ENCODE results near the gene SCYGR1. TPM values are rescaled to one million over a fixed set of nuclear protein-coding genes. Genes with fewer than 3 reads are reported as not detected.

Gene SCYGR1
- total and polyA plus RNA-seq, 3 donors from 2014 or later = not detected

DNA sequence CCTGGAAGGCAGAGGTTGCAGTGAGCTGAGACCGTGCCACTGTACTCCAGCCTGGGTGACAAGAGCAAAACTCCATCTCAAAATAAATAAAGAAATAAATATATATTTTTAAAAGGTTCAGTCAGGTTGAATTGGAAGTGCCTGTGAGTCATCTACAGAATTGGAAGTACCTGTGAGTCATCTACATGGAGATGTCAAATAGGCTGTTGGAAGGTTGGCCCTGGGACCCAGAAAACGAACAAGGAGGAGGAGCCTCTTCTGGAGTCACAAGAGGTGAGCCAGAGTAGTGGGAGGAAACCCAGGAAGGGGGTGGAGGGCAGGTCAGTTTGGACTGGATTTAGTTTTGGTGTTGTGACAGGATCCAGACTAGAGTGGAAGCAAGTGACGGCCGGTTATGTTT lies 15.2 kb upstream of the SCYGR1 start:
- Histone ChIP-seq H3K27ac (no peak overlapping the region), H3K4me1 (peaks cover 8% of the 10 kb centered on the region), H3K4me3 (no peak overlapping the region), H3K36me3 (ENCODE audit: low read depth, missing control alignments) (no peaks in the 10 kb centered on the region), H3K27me3 (no peaks in the 10 kb centered on the region), H3K9me3 (no peaks in the 10 kb centered on the region)
- no peak for DNase-seq
- TF ChIP-seq POLR2A (IDR thresholded peaks at IDR 0.05) = no peak
- TF ChIP-seq CTCF (IDR thresholded peaks at IDR 0.05) = no peak
- whole genome bisulfite sequencing, 2 donors = 39 to 57% methylated on average over 4 of the region's 4 CpGs
- intact Hi-C loops (cut with DNase I; ENCODE audit: low total_unique reads) = no loop called here

DNA sequence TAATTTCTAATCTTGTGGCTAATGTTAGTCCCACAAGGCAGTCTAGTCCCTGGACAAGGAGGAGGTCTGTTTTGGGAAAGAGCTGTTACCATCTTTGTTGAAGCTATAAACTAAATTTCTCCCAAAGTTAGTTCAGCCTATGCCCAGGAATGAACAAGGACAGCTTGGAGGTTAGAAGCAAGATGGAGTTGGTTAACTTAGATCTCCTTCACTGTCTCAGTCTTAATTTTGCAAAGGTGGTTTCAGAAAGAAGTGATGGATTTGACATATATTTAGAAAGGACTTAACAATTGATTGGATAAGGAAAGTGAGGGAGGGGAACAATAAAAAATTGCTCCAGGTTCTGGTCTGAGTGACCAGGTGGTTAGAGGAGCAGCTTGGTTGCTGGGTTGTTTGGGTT lies 14.6 kb upstream of the SCYGR1 start:
- Histone ChIP-seq H3K27ac (no peak overlapping the region), H3K9me3 (no peaks in the 10 kb centered on the region), H3K4me1 (peaks cover 8% of the 10 kb centered on the region), H3K27me3 (no peaks in the 10 kb centered on the region), H3K36me3 (ENCODE audit: low read depth, missing control alignments) (no peaks in the 10 kb centered on the region), H3K4me3 (no peak overlapping the region)
- intact Hi-C loops (cut with DNase I; ENCODE audit: low total_unique reads) = no loop called here
- no peak for DNase-seq
- TF ChIP-seq POLR2A (IDR thresholded peaks at IDR 0.05) = no peak
- no peak for TF ChIP-seq CTCF (IDR thresholded peaks at IDR 0.05)

DNA sequence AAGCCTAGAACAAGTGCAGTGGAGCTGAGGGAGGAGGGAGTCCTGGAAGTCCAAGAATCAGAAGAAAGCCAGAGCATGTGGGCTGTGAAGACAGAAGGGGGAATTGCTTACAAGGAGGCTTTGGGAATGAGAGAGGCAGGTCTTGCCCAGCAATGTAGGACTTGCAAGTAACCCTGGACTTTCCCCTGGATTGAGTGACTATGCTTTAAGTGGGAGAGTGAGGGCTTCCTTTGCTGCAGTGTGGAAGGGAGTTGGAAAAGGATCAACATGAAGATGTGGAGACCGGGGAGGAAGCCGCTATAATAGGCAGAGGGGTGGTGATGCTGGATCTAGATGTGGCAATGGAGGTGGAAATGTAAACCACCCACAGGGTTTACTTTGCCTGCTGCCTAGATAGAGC lies 13.8 kb upstream of the SCYGR1 start:
- WGBS, 2 donors = 74 to 80% methylated on average over 2 of the region's 2 CpGs
- Histone ChIP-seq H3K4me1 (peaks cover 3% of the 10 kb centered on the region), H3K4me3 (no peak overlapping the region), H3K27me3 (no peaks in the 10 kb centered on the region), H3K9me3 (no peaks in the 10 kb centered on the region), H3K36me3 (ENCODE audit: low read depth, missing control alignments) (no peaks in the 10 kb centered on the region), H3K27ac (no peak overlapping the region)
- no peak for DNase-seq
- TF ChIP-seq POLR2A (IDR thresholded peaks at IDR 0.05) (no peak), CTCF (IDR thresholded peaks at IDR 0.05) (no peak)
- intact Hi-C loops (cut with DNase I; ENCODE audit: low total_unique reads) = no loop called here

GRCh38 chr2:227398684-227399670 lies 11.2 kb upstream of the SCYGR1 start:
- Histone ChIP-seq H3K4me3 (no peak overlapping the region), H3K27ac (no peak overlapping the region), H3K27me3 (no peaks in the 10 kb centered on the region), H3K36me3 (ENCODE audit: low read depth, missing control alignments) (no peaks in the 10 kb centered on the region), H3K4me1 (no peaks in the 10 kb centered on the region), H3K9me3 (no peaks in the 10 kb centered on the region)
- DNase-seq = no peak
- intact Hi-C loops (cut with DNase I; ENCODE audit: low total_unique reads) = no loop called here
- 63 to 84% methylated on average over 4 of the region's 4 CpGs for WGBS, 2 donors
- no peak for TF ChIP-seq CTCF (IDR thresholded peaks at IDR 0.05)
- TF ChIP-seq POLR2A (IDR thresholded peaks at IDR 0.05) = no peak

DNA sequence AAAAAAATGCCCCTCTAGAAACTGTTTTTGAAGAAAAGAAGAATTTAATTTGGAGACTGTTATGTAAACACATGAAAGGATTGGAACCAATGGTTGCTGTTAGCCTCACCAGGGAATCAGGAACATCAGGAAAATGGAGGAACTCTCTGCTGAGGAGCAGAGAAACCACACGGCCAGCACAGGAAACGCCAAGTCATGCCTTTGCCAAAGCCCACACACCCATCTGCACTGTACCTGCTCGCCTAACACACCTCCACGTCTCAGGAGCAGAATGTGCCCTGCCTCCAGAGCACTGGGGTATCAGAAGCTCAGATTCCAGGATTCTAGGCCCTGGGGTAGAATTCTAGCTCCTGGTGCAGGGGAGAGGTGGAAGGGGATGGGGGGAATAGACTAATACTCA lies 9.8 kb upstream of the SCYGR1 start:
- intact Hi-C loops (cut with DNase I; ENCODE audit: low total_unique reads) = no loop called here
- Histone ChIP-seq H3K9me3 (no peaks in the 10 kb centered on the region), H3K4me3 (no peak overlapping the region), H3K27me3 (no peaks in the 10 kb centered on the region), H3K4me1 (no peaks in the 10 kb centered on the region), H3K36me3 (ENCODE audit: low read depth, missing control alignments) (no peaks in the 10 kb centered on the region), H3K27ac (no peak overlapping the region)
- 70 to 86% methylated on average over 4 of the region's 4 CpGs for WGBS, 2 donors
- TF ChIP-seq POLR2A (IDR thresholded peaks at IDR 0.05) (no peak), CTCF (IDR thresholded peaks at IDR 0.05) (no peak)
- no peak for DNase-seq

Data from testis (tissue), 3 donors.